Epithelial cell of prostate (primary cell): ENCODE data around the gene CCDC106.
A peak's percentile ranks its signal among the peaks of the same experiment; 100 is the strongest.

Experiments used
- DNase-seq: peaks from one replicate; pipeline ENCODE4 v3.0.0-alpha.2; 2011; ENCODE audit warnings: low read depth, low spot score
- H3K27ac ChIP-seq: fragments of 450-650 bp; 2 replicates; pipeline ENCODE4 v1.5.1; 2017; ENCODE audit warnings: mild to moderate bottlenecking

CCDC106 gene

GRCh38 chr19:55613930-55614710 lies 33.9 kb upstream of the CCDC106 start:
- H3K27ac ChIP-seq: no peak overlapping the region
- DNase-seq: no peak

- DNase-seq: no peak
- H3K27ac ChIP-seq: no peak overlapping the region
Observed at GRCh38 chr19:55614711-55615542, 33.1 kb upstream of the CCDC106 start.

- DNase-seq: no peak
- no peak overlapping the region for H3K27ac ChIP-seq
Observed at GRCh38 chr19:55615543-55616394, 32.2 kb upstream of the CCDC106 start.

GRCh38 chr19:55616395-55616875 lies 31.6 kb upstream of the CCDC106 start:
- H3K27ac ChIP-seq: peak overlapping the region; percentile 43
- no peak for DNase-seq

GRCh38 chr19:55617426-55617825 lies 30.6 kb upstream of the CCDC106 start:
- peak overlapping the region; percentile 43 for H3K27ac ChIP-seq
- no peak for DNase-seq

- no peak for DNase-seq
- no peak overlapping the region for H3K27ac ChIP-seq
Observed at GRCh38 chr19:55618426-55618825, 29.6 kb upstream of the CCDC106 start.

GRCh38 chr19:55619286-55619685 lies 28.7 kb upstream of the CCDC106 start:
- DNase-seq: no peak

GRCh38 chr19:55620410-55621204 lies 27.4 kb upstream of the CCDC106 start:
- H3K27ac ChIP-seq: no peak overlapping the region
- DNase-seq: no peak

More at GRCh38 chr19:55619286-55619685, 28.7 kb upstream of the CCDC106 start:
- no peak overlapping the region for H3K27ac ChIP-seq

- H3K27ac ChIP-seq: no peak overlapping the region
- DNase-seq: no peak
Observed at GRCh38 chr19:55621205-55621672, 26.8 kb upstream of the CCDC106 start.

- H3K27ac ChIP-seq: no peak overlapping the region
- no peak for DNase-seq
Observed at GRCh38 chr19:55621673-55622231, 26.3 kb upstream of the CCDC106 start.

- no peak overlapping the region for H3K27ac ChIP-seq
- DNase-seq: no peak
Observed at GRCh38 chr19:55622242-55622969, 25.6 kb upstream of the CCDC106 start.

GRCh38 chr19:55623130-55623529 lies 24.9 kb upstream of the CCDC106 start:
- DNase-seq: no peak
- H3K27ac ChIP-seq: no peak overlapping the region

GRCh38 chr19:55623561-55623960 lies 24.5 kb upstream of the CCDC106 start:
- no peak overlapping the region for H3K27ac ChIP-seq

GRCh38 chr19:55624109-55625003 lies 23.7 kb upstream of the CCDC106 start, which contains the start of gene ZNF784:
Gene ZNF784, minus strand, starts transcription at chr19:55624566. Its CDS starts 5 bp downstream, at chr19:55624561.
- H3K27ac ChIP-seq: peak within 1 kb of the TSS; percentile 81
- peak; percentile 41 for DNase-seq

More at GRCh38 chr19:55623561-55623960, 24.5 kb upstream of the CCDC106 start:
- no peak for DNase-seq

- no peak for DNase-seq
- peak overlapping the region; percentile 81 for H3K27ac ChIP-seq
Observed at GRCh38 chr19:55625004-55625326, 23.0 kb upstream of the CCDC106 start.

GRCh38 chr19:55626350-55626749 lies 21.7 kb upstream of the CCDC106 start:
- no peak overlapping the region for H3K27ac ChIP-seq
- DNase-seq: no peak

GRCh38 chr19:55632463-55632834 lies 15.6 kb upstream of the CCDC106 start:
- no peak overlapping the region for H3K27ac ChIP-seq
- peak; percentile 84 for DNase-seq
